HG02798 (cell line): ENCODE measurements around the gene XAGE2.
"Not testable (repeated sequence)": the region's sequence is repeated elsewhere in the genome, so short reads cannot be mapped to it uniquely, and the experiment has no call there.

ENCODE experiments used
- ATAC-seq: cut with Tn5 transposase; IDR thresholded peaks from one replicate; pipeline ENCODE4 v1.9.1; 2021; ENCODE audit warnings: mild to moderate bottlenecking; ENCODE audit not compliant: unreplicated experiment, poor library complexity

Gene XAGE2, protein sequence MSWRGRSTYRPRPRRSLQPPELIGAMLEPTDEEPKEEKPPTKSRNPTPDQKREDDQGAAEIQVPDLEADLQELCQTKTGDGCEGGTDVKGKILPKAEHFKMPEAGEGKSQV

DNA sequence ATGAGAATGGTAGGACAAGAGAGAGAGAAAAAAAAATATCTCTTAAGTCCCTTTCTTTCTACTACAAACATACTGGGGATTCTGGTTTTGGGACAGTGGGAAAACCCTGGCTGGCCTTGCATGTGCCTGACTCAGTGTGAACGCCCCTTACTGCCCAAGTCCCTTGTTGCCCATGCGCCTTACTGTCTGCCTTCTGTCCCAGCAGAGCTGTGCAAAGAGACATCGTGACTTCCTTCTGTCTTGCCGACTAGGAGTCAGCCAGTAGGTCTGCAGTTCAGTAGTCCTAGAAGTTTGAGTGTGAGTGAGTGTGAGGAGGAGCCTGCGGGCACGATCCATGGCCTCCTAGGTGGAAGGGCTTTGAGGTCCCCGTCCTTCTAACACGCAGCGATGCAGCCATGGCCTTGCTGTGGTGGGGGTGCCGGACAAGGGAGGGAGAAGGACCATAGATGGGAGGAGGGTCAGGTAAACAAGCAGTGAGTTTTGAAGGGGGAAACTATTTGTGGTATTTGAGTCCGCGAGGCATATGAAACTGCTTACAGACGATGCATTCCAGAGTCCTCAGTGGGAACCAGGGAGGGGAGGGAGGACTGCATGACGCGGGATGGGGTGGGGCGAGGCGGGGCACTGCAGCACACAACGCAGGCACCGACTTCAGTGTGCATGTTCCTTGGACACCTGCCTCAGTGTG is at the start of gene XAGE2:
XAGE2 (plus strand) TSS at position 654 of the 688 bp plus-strand sequence. CDS start 994 bp downstream, outside the sequence.
- no peak for ATAC-seq

DNA sequence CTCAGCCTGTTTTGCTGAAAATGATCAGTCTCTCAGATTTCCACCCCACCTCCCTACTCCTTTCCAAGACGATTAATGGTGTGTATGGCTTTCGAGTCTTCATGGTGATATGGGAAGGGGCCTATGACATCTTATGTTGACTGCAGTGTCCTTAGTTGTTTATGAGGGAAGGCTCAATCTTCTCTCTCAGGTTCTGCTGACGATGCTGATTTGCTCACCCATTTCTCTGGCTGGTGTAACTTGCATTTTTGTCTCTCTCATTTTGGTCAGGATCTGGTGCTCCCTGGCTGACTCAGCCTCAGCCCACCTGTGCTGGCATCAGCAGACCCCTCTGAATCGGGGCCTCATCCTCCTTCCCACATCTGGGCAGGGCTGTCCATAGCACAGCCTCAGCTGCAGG is 31.4 kb upstream of the XAGE2 start:
- no peak for ATAC-seq

DNA sequence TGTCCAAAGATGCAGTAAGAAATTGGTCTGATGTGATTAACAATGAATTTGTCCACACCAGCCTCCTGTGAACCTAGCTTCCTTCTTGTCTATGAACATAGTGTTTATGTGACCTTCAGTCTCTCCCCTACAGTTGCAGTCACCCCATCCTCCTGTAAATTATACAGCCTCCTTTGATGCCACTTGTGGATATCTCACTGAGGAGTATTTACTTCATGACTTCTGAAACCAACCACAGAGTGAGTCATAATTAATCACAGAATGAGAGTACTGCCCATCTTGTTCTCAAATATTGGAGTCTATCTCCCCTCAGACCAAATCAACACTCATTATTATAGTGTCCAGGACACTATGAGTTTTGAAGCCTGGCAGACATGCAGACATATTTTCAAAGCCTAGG is 27.3 kb upstream of the XAGE2 start:
- no peak for ATAC-seq

DNA sequence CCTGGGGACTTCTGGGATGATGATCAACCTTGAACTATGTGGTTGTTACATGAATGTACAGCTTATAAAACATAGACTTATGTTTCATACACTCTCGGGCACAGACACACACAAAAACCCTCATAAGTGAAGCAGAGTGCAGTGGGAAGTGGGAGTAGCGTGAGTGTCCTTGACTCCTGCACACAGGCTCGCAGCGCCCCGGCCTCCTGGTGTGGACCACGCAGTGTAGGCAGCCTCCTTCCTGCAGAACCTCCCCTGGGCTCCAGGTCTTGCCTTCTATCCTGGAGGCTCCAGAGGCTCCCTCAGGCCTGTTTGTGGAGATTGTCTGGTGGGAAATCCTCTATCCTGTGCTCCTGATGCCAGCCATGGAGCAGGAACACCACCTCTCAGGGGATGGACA is 25.7 kb upstream of the XAGE2 start:
- ATAC-seq = not testable (repeated sequence)

DNA sequence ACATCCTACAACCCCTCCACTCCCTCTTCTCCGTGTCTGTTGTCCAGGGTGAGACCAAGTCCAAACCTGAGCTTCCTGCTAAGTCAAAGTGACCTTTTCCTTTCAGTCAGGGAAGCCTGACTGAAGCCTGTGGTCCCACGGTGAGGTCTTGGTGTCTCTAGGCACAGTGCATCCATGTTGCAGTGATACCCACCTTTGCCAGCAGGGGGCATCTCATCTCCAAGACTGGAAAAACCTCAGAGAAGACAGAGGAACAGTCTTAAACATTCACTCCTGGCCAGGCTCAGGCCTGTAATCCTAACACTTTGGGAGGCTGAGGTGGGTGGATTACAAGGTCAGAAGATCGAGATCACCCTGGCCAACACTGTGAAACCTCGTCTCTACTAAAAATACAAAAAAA is 23.4 kb upstream of the XAGE2 start:
- peak; percentile 50 for ATAC-seq

DNA sequence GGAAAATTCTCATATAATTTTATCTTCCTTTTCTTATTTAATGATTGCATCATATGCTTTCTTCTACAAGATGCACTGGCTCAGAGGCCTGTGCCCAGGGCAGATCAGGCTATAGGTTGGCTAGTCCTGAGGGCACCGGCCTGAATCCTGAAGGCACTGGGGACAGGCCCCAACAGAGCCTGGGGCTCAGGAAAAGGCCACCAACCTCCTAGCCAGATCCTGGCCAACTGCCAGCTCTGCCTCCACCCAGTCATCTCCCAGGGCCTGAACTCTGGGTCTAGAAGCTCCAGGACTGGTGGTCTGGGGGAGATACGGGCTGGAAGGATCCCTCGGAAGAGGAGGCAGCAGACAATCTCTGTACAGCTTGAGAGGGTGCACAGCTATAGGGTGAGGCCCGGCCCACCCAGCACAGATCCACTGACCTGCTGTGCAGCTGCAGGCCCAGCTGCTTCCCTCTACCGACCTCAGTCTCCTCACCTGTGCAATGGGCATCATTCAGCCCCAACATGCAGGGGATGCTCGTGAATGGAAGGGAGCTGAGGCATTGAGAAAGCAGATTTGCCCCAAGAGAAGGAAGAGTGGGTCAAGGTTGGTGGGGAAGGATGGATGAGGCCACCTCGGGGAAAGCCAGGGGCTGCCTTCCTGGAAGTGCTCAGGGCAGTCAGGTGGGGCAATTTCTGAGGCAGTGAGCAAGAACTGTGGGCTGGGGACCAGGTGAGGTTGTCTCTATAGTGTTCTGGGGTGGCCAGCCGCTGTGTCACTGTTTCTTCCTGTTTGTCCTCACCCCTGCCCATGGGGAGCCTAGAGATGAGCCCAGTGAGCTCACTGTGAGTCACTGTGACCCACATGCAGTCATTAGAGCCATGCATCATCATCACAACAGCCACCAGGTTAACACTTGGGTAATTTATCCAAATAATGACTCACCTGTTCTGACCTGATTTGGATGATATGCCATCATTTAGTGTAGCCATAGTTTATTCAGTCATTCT is 22.4 kb upstream of the XAGE2 start:
- ATAC-seq = no peak

DNA sequence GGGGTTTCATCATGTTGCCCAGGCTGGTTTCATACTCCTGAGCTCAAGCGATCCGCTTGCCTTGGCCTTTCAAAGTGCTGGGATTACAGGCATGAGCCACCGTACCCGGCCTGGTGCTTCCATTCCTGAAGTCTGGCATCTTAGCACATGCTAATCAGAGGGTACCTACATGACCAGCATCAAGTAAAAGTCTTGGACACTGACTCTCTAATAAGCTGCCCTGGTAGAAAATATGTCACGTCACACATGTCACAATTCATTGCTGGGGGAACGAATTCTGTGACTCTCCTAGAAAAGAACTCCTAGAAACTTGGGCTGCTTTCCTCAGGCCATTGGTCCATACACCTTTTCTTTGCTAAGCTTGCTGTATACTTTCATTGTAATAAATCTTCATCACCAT is 19.1 kb upstream of the XAGE2 start:
- no peak for ATAC-seq

DNA sequence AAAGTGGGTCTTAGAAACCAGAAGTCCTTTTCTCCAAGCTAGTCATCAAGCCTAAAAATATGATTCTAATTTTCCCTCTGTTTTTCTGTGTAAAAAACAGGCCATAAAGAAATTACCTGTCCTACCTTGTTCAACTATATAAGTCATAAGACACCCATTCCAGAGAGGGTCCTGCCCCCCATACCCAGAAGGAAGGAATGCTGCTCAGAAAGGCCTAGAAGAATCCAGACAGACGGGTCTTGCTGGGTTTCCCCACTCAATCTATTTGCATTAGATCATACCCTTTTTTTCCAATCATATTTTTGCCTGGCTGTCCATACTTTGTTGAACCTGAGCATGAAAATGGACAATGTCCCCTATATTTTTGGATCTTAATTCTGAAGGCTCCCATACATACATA is 16.3 kb upstream of the XAGE2 start:
- no peak for ATAC-seq

DNA sequence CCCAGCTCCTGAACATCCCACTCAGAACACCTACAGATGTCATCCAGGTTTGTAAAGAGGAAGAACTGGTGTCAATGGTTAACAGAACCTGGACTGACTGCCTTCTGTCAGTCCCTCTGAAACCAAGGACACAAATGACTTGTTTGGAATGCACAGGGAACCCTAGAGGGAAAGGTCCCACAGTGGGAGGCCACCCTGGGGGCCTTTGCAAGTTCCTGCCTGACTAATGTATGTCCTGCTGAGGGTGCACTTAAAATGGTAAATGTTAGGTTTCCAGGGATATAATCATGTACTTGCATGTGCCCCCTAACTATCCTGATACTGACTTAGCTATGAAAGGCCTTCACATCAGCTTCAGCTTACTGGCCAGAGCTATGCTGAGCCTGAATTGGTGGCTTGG is 15.0 kb upstream of the XAGE2 start:
- ATAC-seq = no peak

DNA sequence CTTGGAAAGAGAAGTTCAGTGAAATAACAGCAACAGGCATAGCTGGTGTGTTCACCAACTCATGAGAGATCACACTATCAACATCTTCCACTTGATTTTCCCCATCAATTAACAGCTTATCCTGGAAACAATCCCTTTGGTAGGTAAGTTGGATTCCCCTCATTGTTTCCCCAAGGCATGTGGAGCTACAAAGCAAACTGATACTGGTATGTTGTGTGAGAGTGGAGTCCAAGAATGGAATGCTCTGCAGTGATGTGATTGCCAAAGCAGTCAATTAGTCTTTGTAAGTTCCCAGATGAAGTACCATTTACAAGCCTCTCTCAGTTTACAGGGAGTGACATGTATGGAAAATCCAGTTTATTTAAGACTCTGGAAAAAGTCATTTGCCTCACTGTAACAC is 13.7 kb upstream of the XAGE2 start:
- ATAC-seq = no peak

DNA sequence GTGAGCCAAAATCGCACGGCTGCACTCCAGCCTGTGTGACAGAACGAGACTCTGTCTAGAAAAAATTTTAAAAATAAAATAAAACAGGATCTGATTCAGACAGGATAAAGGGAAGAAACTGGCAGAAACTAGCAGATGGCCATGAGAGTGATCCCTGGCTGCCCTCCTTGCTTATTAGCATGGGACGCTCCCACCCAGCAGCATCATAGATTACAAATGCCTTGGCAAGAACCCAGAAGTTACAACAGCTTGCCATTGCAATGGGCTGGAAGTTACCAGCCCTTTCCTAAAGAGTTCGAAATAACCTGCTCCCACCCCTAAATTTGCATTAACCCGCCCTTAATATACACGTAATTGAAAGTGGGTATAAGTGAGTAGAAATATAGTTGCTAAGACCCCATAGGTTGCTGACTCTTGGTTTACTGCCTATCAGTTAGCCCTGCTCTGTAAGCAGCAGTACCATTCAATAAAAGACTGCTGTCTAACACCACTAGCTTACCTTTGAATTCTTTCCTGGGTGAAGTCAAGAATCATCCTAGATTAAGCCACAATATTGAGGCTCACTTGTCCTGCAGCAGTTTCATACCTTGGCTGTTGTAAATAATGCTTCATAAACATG is 9.1 kb upstream of the XAGE2 start:
- ATAC-seq = no peak

DNA sequence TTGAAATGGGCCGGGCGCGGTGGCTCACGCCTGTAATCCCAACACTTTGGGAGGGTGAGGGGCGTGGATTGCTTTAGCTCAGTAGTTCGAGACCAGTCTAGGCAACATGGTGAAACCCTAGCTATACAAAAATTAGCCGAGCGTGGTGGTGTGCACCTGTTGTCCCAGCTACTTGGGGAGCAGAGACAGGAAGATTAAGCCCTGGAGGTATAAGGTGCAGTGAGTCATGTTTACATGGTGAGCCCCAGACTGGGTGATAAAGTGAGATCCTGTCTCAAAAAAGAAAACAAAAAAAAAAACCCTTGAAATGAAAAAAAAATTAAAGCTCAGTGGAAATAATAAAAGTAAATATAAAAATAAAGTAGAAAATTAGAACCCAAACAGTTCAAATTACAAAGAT is 6.9 kb upstream of the XAGE2 start:
- ATAC-seq = no peak

DNA sequence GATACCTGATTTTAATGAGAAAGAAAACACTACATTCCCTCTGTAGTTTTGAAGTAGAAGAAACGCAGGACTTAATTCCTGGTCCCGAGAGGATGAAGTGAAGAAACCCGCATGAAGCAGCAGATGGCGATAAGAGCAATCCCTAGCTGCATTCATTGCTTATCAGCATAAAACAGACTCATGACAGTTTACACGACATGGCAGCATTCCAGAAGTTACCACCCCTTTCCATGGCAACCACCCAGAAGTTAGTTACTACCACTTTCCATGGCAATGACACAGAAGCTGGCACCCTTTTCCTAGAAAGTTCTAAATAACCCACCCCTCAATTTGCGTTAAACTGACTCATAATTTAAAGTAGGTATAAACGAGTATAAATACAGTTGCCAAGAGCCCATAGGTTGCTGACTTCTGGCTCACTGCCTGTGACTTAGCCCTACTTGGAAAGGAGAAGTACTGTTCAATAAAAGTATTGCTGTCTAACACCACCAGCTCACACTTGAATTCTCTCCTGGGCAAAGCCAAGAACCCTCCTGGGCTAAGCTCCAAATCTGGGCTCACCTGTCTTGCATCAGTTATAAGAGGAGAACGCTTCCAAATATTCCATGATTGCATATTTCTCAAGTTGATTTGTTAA is 5.5 kb upstream of the XAGE2 start:
- ATAC-seq = no peak

DNA sequence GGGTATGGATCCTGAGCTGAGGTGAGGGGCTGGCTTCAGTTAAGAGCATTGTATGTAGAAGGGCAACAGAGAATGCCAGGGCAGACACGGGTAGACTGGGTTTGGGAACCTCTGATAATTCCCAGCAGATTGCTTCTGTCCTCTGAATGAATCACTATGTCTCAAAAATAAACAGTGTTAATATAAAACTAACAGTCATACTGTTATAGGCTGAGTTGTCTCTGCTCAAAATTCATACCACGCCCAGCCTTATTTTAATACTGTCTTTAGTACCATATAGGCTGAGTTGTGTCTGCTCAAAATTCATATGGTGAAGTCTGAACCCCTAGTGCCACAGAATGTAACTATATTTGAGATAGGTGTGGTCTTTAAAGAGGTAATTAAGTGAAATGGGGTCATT is 10.0 kb downstream of the XAGE2 start:
- no peak for ATAC-seq

DNA sequence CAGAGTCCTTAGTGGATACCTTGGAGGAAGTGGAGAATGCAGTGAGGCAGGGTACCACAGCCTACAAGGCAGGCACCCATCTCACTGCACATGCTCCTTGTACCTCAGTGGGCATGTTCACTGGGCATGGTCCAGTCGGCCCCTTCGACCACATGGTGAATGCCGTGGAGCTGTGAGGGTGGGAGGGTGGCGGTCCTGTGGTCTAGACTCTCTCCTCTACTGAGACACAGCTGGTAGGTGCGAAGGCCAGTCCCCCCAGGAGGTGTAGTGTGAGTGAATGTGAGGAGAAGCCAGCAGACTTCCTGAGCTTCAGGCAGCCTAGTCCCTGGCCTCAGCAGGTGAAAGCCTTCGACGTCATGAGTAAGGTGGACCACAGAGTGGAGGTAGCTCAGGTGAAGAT is 12.2 kb downstream of the XAGE2 start:
- no peak for ATAC-seq

DNA sequence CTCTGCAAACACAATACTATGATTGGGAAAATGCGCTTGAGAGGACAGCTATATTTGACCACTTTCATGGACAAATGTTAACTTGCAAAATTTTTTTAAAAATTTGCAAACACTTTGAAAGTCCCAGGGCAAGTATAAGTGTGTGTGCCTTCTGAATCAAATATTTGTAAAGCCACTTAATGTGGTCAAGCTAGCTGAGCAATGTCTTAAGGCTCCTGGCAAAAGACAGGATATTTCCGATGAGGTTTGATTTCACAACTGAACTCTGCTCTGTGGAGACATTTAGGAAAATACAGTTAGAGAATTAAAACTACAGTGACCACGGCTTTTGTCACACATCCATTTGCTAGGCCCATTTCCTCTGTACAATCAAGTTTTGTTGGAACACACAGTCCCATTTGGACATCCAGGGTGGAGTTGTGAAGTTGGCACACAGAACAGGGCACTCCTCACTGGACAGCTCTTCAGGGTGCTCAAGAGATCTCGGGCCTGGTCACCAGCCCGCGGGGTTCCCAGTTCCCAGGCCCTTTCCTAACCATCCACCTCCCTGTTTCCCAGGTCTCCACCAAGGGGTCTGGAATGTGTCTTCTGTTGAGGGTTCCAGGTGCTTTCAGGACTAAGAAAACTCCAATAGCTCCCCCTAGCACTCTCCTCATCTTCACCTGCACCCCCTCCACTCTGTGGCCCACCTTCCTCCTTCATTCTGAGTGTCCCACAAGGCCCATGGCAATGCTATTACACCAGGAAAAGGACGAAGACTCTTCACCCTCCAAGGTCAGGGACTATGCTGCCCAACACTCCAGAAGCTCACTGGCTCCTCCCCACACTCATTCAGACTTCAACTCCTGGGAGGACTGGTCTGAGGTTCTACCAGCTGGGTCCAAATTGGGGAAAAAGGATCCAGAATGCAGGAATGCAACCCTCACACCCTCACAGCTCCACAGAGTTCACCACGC is 41.9 kb downstream of the XAGE2 start:
- no peak for ATAC-seq

DNA sequence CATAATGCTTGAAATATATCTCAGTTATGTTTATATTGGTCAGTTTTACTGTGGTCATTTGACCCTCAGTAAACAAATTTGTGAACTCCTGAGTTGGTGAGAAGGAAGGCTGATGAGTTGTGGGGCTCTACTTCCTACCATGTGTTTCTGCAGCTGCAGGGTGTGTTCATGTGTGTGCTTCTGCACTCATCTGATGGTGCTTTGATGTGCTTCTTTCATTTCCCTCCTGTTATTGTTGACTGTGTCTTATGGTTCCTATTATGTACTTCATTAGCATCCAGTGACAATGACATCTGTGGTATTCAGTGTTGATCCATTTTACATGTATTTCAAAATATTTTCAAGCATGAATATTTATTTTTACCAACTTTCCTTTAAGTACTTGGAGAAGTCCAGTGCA is 46.5 kb downstream of the XAGE2 start:
- ATAC-seq = no peak

DNA sequence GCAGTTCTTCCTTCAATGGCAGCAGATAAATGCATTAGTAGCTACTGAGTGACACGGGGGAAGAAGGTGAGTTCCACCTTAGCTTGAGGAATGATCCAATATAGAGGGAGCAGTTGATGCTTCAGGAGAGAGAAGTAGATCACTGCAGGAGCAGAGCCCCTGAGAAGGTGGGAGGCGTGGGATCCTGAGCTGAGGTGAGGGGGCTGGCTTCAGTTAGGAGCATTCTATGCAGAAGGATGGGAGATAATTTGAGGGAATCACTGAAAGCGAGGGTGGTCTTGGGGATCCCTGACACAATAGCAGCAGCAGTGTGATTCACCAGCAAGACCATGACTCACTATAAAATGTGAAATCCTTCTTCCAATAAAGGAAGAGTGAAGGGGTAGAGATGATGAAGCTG is 48.0 kb downstream of the XAGE2 start:
- no peak for ATAC-seq

DNA sequence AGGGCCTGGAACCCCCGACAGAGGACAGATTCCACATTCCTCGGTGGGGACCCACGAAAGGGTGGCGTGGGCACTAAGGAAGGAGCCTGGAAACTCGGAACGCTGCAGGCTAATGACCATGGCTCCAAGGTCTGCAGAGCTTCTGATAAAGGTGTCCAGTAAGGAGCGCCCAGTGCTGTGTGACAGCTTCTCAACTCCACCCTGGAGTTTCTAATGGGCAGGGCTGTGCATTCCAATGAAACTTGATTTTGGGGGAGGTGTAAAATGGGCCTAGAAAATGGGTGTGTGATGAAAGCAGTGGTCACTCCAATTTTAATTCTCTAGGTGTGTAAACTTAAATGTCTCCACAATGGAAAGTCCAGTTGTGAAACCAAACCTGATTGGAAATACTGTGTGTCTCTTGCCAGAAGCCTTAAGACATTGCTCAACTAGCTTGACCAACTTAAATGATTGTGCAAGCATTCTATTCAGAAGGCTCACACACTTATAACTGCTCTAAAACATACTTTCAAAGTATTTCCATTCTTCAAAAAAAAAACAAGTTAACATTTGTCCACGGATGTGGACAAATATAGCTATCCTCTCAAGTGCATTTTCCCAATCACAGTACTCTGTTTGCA is 52.1 kb downstream of the XAGE2 start:
- ATAC-seq = no peak
